LHCN-M2 (cell line): ENCODE data around the gene LILRB3. TPM values are rescaled to one million over a fixed set of nuclear protein-coding genes. Genes with fewer than 3 reads are reported as not detected.
"Not testable (repeated sequence)": the region's sequence is repeated elsewhere in the genome, so short reads cannot be mapped to it uniquely, and the experiment has no call there.

Source experiments
- DNase-seq: peaks from one replicate; pipeline ENCODE4 v3.0.0-alpha.2; 2012; ENCODE audit warnings: low read depth
- total RNA-seq: library from RNA; depleted of rRNA; stranded (reverse); fragments of >200 nt; gene quantifications from 2 replicates; pipeline ENCODE4 v1.2.3, GENCODE V29; 2014

Gene LILRB3
- total RNA-seq, 1 experiment from 2014 or later, result not detected

DNA sequence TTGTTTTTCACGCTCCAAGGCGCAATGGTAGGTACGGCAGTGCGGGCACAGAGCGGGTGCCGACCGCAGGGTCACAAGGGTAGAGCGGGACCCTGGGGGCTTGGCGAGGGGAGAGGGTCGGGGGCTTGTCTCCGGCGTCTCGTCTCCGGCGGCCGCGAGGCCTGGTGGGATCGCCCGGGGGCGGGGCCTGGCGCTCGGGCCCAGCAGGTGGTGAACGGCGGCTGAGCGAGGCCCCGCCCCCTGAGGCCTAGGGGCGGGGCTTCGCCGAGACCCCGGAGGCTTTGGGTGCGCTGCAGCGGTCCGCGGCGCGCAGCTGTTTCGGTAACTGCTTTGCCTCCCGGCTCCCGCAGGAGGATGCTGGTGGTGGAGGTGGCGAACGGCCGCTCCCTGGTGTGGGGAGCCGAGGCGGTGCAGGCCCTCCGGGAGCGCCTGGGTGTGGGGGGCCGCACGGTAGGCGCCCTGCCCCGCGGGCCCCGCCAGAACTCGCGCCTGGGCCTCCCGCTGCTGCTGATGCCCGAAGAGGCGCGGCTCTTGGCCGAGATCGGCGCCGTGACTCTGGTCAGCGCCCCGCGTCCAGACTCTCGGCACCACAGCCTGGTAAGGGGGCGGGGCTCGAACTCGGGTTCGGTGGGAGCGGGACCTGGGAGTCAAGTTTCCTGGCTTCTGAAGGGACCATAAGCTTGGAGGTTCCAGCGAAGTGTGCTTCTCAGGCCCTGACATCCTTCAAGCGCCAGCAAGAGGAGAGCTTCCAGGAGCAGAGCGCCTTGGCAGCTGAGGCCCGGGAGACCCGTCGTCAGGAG, 31.6 kb downstream of the LILRB3 start, which contains the start of gene TSEN34:
TSEN34 (plus strand) TSS at position 298 of the 800 bp plus-strand sequence; CDS start at position 355, 57 bp downstream.
- peak; percentile 81 for DNase-seq

DNA sequence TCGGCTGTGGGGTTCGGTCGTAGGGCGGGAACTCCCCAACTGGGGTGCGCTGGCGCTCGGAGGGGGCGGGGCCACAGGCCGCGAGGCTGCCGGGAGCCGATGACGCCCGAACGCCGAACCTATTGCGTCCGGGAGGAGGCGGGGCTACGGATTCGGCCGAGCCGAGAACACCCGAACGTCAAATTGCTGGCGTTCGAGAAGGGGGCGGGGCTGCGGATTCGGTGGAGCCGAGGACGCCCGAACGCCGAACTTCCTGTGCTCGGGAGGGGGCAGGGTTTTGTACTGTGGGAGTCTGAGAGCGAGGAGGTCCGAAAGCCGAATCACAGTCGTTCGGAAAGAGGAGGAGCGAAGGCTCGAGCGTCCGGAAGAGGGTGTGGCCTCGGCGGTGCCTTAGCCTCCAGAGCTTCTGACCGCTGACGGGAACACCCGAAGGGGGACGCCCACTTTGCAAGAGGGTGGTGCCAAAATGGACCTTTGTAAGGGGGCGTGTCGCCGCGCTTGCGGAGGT, 32.2 kb downstream of the LILRB3 start:
- DNase-seq, result peak; percentile 99

DNA sequence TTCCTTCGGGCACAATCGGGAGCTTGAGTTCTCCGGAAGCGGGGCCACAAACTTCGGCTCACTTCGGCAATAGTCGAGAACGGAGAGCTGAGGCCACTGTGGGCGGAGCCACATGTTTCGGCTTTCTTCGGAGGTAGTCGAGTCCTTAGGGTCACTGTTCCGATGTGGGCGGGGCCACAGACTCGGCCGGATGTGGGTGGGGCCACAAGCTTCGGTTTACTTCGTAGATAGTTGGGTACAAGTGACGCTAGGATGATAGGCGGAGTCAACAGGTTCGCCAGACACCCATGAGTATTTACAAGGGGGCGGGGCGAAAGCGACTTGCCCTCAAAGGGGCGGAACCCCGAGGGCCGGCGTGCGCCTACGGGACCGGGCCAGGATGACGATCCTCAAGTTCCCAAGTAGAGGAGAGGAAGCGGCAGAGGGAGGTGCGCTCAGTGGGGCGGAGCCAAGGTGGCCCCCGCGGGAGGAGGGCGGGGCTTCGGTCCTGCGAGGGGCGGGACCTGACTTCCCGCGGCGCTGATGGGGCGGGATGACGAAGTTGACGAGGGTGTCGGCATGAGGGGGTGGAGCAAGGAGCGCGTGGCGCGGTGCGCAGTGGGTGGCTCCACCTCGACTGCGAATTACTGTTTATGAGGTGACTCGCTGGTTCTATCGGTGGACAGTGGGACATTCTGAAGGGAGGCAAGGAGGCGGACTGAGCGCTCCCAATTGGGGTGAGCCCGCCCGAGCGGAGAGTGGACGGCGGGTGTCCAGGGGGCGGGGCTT, 32.9 kb downstream of the LILRB3 start:
- DNase-seq, result peak; percentile 100

DNA sequence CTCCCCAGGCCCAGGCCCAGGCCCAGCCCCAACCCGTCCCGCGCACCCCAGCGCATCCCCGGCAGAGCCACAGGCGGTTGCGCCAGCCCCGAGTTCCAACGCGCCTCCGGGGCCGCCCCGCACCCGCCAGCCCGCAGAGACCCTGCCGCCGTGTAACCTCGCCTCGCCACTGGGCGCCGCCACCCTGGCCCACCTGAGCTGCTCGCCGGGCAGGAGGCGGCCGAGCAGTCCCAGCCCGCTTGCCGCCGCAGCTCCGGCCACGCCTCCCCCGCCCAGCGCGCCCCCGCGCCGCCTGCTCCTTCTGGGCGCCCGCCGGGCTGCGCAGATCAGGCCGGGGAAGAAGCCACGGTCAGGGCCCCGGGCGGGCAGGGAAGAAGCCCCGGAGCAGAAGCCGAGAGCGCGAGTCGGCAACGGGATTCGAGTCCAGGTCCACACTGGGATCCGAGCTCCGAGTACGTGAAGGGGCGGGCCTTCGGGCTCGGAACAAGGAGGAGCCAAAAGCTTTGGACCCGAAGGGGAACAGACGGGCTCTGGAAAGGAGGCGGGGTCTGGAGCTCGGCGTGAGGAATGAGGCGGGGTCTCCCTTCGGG, 33.6 kb downstream of the LILRB3 start, which contains the start of gene MBOAT7:
MBOAT7 (minus strand) TSS at position 436 of the 590 bp plus-strand sequence. CDS start 1,072 bp downstream, outside the sequence.
- no peak for DNase-seq

DNA sequence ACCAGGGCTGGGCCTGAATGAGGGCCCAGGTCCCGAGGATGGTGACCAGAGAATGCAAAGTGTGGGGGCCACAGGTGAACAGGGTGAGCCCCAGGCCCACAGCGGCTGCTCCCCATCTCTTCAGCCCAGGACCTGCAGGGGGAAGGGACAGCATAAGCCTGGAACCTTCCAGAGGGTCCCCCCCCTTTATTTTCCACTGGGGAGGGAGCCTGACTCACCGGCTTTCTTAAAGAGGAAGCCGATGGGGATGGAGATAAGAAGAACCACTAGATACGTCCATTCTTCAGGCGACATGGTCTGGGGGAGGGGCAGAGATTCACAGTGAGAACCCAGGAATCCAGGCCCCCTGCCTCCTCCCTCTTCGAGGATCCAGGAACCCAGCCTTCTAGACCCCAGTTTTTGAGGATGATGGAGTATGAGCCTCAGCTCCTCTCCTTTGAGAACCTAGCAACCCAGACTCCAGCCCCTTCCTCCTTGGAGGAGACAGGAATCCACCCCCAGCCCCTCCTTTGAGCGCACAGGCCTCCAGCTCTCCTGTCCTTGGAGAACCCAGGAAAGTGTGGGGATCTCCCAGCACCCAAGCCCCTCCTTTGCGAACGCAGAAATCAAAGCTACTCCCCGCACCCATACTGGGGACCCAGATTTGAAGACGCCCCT, 34.5 kb downstream of the LILRB3 start:
- DNase-seq, result no peak

DNA sequence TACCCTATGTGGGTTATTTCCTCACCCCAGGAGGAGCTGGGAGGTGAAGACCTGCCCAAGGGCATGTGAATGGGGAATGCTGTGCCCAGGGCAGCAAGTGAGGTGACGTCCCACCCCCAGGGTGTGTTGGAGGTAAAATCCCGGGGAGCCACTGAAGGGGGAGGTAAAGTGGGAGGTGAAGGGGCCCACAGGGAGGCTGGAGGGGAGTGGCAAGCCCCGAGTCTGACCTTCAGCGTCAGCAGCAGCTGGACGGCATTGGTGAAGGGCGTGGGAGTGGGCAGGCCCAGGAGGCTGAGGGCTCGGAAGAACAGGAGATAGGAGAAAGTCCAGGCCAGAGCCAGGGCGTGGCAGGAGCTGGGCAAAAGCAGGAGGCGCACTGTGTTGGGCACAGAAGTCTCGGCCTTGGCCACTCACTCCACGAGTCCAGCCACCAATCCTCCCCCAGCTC, 35.8 kb downstream of the LILRB3 start:
- no peak for DNase-seq

DNA sequence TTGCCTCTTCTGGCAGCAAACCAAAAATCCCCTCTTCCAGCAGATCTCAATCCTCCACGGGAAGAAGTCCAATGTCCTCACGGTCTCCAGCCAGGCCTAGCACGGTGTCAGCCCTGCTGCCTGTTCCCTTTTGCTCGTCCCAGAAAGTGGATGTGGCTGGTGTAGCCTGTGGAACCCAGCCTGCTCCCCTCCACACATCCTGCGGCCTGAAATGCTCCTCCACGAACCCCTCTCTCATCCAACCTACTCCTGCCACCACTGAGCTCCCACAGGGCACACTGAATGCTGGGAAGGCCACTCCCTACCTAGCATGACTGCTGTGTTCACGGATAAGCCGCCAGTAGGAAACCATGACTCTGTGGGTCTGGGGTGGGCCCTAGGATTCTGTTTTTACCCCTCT, 36.5 kb downstream of the LILRB3 start:
- DNase-seq, result no peak

DNA sequence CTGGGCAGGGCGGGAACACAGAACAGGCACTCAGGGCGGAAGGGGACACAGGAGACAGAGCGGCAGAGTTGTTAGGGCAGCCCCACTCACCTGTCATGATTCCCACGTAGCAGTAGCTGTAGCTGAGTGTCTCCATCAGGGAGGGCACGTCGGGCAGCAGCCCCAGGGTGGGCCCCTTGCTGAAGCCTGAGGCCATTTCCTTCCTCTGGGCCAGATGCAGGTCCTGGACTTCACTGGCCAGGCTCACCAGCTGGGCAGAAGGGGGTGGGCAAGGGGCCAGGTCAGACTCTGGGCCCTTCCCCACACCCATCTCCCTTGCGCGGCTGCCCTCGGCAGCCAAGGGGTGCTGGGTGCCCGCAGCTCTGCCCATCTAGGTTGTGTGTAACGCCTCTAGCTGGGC, 39.4 kb downstream of the LILRB3 start:
- no peak for DNase-seq

DNA sequence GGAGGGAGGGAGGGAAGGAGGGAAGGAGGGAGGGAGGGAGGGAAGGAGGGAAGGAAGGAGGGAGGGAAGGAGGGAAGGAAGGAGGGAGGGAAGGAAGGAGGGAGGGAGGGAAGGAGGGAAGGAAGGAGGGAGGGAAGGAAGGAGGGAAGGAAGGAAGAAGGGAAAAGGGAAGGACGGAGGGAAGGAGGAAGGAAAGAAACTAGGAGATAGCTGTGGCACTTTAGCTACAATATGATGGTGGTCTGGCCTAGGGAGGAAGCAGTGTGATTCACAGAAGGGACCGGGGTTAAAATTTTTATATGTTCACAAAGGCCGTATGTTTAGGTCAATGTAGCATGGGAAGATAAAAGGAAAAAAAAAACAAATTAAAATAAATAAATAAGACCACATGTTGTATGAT, 40.9 kb downstream of the LILRB3 start:
- not testable (repeated sequence) for DNase-seq

DNA sequence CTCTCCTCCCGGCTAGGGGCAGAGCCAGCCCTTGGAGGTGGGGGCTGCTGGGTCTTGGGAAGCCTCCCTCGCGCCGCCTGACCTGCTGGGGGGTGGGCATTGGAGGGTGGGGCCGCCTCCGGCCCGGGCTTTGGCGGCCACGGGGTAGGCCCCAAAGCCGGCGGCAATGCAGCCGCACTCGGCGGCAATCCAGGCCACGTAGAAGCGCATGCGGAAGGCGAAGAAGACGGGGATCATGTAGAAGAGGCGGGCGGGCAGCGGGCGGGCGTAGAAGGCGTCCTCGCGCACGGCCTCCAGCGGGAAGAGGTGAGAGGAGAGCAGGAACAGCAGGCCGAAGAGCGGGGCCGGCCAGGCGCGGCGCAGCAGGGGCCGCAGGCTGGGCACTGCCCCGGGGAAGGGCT, 42.1 kb downstream of the LILRB3 start:
- no peak for DNase-seq

DNA sequence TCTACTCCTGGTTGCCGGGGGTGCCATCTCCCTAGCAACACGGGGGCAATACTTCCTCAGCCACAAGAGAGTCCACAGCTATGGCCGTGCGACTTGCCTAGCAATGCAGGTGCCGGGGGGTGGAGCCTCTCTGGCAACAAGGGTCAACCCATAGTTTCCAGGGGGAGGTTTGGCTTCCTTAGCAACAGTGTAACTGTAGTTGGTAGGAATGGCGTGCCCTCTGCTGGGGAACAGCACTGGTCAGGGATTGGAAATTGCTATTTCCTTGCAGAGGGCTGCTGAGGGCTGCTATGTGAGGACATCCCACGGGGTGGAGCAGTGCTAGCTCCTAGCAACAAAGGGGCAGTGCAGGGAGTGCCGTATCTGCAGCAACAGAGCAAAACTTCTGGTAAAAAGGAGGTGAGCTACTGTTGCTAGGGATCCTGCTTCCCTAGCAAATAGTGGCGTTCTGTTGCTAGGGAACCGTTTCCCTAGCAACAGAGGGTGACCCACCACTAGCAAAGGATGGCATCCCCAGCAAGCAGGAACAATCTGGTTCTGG, 42.8 kb downstream of the LILRB3 start:
- DNase-seq, result peak; percentile 49

DNA sequence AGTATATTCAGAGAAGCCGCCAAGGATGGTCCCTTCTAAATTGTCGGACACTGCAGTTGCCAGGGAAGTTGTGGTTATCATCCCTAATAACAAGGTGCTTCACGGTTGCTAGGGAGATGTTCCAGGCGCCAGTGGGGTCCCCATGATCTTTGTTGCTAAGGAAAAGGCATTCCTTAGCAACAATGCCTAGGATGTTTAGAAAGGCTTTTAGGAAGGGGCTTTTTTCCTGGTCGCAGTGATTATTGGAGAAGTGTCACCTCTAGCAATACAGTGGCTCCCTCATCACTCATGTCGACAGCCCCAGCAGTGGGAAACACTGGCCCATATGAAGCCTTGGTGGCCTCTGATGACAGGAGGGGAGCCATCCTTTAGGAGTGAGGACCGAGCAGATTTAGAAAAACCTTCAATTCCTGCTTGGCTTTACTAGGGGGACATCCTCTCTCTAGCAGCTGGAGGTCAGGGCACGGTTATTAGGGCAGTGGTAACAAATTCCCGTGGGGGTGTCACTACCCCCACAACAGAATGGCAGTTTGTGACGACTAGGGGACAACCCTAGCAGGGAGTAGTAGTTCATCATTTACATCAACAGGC, 43.5 kb downstream of the LILRB3 start:
- no peak for DNase-seq

DNA sequence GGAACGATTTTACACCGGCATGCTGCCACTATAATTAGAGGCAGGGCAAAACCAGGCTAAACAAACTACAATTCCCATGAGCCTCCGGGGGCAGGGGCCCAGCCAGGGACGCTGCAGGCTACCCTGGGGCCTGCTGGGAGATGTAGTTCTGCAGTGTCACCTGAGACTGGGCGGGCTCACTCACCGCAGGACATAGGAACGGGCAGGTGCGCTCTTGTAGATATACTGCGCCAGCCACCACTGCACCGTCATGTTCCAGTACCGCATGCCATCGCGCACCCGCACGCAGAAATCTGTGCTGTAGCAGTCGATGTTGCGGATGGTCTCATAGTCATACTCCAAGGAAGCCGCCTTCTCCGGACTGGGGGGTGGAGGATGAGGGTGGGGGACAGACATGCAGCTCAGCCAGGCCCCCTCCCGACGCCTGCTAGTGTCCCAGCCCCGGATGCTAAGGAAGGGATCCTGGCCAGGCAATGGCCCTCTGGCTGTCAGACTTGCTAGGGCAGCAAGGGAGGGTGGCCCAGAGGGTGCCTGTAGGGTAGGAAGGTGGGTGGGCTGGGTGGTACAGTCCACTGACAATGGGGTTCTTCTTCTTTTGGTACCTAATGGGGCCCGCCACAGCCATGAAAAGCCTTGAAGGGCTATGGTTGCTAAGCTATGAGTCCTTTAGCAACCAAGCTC, 44.1 kb downstream of the LILRB3 start:
- no peak for DNase-seq

DNA sequence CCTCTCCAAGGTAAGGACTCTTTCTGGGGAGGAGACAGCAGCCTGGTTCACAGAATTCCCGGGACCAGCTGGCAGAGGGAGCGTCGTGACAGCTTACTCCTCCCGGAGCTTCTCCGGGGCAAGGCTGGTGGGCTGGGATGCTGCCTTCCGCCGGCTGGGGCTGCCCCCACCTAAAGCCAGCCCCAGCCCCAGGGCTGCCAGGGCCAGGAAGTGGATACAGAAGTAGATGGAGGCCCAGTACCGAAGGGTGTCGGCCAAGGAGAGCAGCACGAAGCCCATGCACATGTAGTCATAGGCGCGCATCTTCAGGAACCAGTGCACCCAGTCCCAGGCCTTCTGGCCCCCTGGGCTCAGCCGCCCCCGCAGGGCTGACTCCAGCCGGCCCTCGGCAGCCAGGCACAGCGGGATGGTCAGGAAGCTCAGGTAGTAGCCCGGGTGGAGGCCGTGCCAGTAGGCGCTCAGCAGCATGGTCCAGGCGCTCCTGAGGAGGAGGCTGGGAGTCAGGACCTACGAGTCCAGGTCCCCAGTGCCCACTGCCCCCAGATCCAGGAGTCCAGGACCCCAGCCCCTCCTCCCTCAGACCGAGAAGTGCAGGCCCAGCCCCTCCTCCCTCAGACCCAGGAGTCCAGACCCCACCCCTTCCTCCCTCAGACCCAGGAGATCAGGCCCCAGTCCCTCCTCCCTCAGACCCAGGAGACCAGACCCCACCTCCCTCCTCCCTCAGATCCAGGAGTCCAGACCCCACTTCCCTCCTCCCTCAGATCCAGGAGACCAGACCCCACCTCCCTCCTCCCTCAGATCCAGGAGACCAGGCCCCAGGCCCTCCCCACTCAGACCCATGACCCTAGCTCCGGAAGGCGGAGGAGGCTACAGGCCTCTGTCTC, 48.6 kb downstream of the LILRB3 start:
- no peak for DNase-seq

DNA sequence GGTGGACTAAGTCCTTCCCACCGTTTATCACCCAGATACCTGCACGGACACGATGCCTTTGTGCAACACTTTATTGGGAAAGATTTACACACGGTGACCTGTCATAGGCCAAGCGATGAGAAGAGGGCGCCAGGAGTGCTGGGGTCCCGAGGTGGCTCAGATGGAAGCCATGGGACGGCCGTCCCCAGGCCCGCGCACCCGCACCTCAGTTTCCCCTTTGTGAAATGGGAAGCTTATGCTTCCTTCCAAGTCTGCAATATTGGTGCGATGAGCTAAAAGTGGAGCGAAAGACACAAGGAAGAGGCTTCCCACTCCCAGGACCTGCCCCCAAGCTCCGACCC, 49.5 kb downstream of the LILRB3 start:
- DNase-seq, result no peak

DNA sequence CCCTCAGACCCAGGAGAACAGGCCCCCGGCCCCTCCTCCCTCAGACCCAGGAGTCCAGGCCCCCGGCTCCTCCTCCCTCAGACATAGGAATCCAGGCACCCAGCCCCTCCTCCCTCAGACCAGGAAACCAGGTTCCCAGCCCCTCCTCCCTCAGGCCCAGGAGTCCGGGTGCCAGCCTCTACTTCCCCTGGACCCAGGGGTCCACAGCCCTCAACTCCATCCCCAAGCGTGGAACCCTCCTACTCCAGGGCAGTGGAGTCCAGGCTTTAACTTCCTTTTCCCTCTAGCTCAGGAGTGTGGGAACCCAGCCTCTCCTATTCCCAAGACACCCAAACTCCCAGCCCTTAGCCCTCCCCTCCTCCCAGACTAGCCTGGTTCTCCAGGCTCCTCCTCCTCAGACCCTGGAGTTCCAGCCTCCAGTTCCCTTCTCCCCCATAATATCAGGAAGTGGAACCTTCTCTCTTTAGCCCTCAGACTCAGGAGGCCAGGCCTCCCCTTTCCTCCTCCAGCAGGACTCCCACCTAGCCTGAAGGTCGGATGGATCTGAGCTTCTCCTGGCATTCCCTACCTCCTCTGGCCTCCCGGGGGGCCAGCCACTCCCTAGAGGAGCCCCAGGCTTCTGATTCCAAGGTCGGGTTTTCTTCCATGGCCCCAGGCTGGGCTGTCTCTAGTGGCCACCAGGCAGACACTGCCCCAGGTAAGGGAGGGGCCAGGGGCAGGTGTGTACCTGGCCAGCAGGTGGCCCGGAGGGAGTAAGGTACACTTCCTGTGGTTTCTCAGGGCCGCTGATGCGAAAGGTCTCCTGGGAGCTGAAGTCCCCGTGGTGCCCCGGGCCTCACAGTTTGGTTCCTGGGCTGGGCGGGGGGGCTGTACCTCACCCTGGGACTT, 50.1 kb downstream of the LILRB3 start, which contains the start of gene TMC4:
TMC4 (minus strand) TSS at position 690 of the 888 bp plus-strand sequence; CDS start at position 647, 43 bp downstream.
- DNase-seq, result no peak

DNA sequence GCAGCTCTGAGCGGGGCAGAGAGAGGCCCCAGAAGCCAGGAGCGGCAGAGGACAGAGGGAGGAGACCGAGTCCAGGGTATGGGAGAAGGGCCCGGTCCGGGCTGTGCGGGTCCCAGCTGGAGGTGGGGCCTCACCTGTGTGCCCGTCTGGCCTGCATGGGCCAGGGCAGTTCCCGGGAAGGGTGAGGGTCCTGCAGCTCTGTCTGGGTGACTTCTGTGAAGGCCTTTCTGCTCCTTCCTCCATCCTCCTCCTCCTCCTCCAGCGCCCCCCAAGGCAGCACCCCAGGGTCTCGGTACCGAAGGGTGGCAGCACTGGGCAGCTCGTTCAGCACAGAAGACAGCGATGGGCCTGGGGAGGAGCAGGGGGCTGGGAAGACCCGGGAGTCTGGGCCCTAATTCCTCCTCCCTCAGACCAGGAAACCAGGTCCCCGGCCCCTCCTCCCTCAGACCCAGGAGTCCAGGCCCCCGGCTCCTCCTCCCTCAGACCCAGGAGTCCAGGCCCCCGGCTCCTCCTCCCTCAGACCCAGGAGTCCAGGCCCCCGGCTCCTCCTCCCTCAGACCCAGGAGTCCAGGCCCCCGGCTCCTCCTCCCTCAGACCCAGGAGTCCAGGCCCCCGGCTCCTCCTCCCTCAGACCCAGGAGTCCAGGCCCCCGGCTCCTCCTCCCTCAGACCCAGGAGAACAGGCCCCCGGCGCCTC, 50.9 kb downstream of the LILRB3 start:
- not testable (repeated sequence) for DNase-seq
